Measurements from ENCODE around the gene HPN.

The HPN gene

GRCh38 chr19:35056513-35057063 is 15.1 kb downstream of the HPN start:
- Histone ChIP-seq H3K4me3 (ENCODE audit: low read length) (no peak overlapping the region), H3K79me2 (ENCODE audit: low read length) (no peaks in the 10 kb centered on the region), H3K4me2 (ENCODE audit: low read length) (no peak overlapping the region), H3K4me1 (ENCODE audit: low read length) (no peaks in the 10 kb centered on the region), H3K9me3 (ENCODE audit: insufficient read depth, low read length) (no peaks in the 10 kb centered on the region), H4K20me1 (ENCODE audit: insufficient read depth, low read length) (no peaks in the 10 kb centered on the region), H3K9ac (ENCODE audit: low read length) (no peak overlapping the region), H3K27me3 (ENCODE audit: low read depth, low read length) (peaks cover 27% of the 10 kb centered on the region), H3K27ac (ENCODE audit: low read length) (no peak overlapping the region), H2AFZ (ENCODE audit: low read depth, low read length) (no peak overlapping the region), H3K36me3 (replicated peaks; ENCODE audit: low read depth, low read length) (no peaks in the 10 kb centered on the region)
- TF ChIP-seq, protein P1, sequence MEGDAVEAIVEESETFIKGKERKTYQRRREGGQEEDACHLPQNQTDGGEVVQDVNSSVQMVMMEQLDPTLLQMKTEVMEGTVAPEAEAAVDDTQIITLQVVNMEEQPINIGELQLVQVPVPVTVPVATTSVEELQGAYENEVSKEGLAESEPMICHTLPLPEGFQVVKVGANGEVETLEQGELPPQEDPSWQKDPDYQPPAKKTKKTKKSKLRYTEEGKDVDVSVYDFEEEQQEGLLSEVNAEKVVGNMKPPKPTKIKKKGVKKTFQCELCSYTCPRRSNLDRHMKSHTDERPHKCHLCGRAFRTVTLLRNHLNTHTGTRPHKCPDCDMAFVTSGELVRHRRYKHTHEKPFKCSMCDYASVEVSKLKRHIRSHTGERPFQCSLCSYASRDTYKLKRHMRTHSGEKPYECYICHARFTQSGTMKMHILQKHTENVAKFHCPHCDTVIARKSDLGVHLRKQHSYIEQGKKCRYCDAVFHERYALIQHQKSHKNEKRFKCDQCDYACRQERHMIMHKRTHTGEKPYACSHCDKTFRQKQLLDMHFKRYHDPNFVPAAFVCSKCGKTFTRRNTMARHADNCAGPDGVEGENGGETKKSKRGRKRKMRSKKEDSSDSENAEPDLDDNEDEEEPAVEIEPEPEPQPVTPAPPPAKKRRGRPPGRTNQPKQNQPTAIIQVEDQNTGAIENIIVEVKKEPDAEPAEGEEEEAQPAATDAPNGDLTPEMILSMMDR (IDR thresholded peaks at IDR 0.05; ENCODE audit: low read depth, low read length): no peak
- TF ChIP-seq EZH2phosphoT487 (IDR thresholded peaks at IDR 0.05; ENCODE audit: low read depth): no peak

- Histone ChIP-seq H3K9me3 (ENCODE audit: insufficient read depth, low read length) (no peaks in the 10 kb centered on the region), H3K79me2 (ENCODE audit: low read length) (no peaks in the 10 kb centered on the region), H3K4me3 (ENCODE audit: low read length) (no peak overlapping the region), H2AFZ (ENCODE audit: low read depth, low read length) (no peak overlapping the region), H3K36me3 (replicated peaks; ENCODE audit: low read depth, low read length) (no peaks in the 10 kb centered on the region), H3K9ac (ENCODE audit: low read length) (no peak overlapping the region), H4K20me1 (ENCODE audit: insufficient read depth, low read length) (no peaks in the 10 kb centered on the region), H3K4me1 (ENCODE audit: low read length) (no peaks in the 10 kb centered on the region), H3K27me3 (ENCODE audit: low read depth, low read length) (peaks cover 33% of the 10 kb centered on the region), H3K27ac (ENCODE audit: low read length) (no peak overlapping the region), H3K4me2 (ENCODE audit: low read length) (no peak overlapping the region)
- no peak for TF ChIP-seq EZH2phosphoT487 (IDR thresholded peaks at IDR 0.05; ENCODE audit: low read depth)
- TF ChIP-seq, protein P1 (IDR thresholded peaks at IDR 0.05; ENCODE audit: low read depth, low read length): no peak
Observed at GRCh38 chr19:35058370-35058769, 16.8 kb downstream of the HPN start.

DNA sequence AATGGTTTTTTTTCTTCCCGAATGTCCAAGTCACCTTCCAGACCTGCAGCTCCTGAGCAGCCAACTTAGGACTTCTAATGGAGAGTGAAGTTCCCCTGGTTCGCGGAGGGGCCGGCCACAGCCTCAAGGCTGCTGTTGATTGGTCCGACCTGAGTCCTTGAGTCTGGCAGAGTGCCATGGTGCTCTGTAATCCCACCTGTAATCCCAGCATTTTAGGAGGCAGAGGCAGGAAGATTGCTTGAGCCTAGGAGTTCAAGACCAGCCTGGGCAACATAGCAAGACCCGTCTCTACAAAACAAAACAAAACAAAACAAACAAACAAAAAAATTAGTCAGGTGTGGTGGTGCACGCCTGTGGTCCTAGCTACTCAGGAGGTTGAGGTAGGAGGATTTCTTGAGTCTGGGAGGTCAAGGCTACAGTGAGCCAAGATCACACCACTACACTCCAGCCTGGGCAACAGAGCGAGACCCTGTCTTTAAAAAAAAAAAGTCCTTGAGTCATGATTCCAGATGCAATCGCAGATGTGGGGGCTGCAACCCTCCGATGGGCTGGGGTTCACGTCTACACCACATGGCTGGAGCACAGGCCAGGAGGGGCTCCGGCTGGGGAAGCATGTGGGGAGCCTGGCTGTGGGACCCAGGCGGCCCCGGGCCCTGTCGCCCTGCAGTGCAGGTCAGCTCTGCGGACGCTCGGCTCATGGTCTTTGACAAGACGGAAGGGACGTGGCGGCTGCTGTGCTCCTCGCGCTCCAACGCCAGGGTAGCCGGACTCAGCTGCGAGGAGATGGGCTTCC is 17.7 kb downstream of the HPN start:
- no peak for TF ChIP-seq EZH2phosphoT487 (IDR thresholded peaks at IDR 0.05; ENCODE audit: low read depth)
- TF ChIP-seq, protein P1 (IDR thresholded peaks at IDR 0.05; ENCODE audit: low read depth, low read length): no peak

GRCh38 chr19:35059799-35060091 is 18.2 kb downstream of the HPN start:
- Histone ChIP-seq H3K9ac (ENCODE audit: low read length) (no peak overlapping the region), H3K79me2 (ENCODE audit: low read length) (no peaks in the 10 kb centered on the region), H3K27ac (ENCODE audit: low read length) (no peak overlapping the region), H3K4me2 (ENCODE audit: low read length) (no peak overlapping the region), H4K20me1 (ENCODE audit: insufficient read depth, low read length) (no peaks in the 10 kb centered on the region), H3K36me3 (replicated peaks; ENCODE audit: low read depth, low read length) (no peaks in the 10 kb centered on the region), H3K4me1 (ENCODE audit: low read length) (no peaks in the 10 kb centered on the region), H3K9me3 (ENCODE audit: insufficient read depth, low read length) (no peaks in the 10 kb centered on the region), H2AFZ (ENCODE audit: low read depth, low read length) (no peak overlapping the region), H3K27me3 (ENCODE audit: low read depth, low read length) (peaks cover 34% of the 10 kb centered on the region), H3K4me3 (ENCODE audit: low read length) (no peak overlapping the region)
- TF ChIP-seq, protein P1 (IDR thresholded peaks at IDR 0.05; ENCODE audit: low read depth, low read length): no peak
- TF ChIP-seq EZH2phosphoT487 (IDR thresholded peaks at IDR 0.05; ENCODE audit: low read depth): no peak

More for the DNA sequence above, 17.7 kb downstream of the HPN start:
- no peak overlapping the region for H3K27ac ChIP-seq (ENCODE audit: low read length)
- no peaks in the 10 kb centered on the region for H3K4me1 ChIP-seq (ENCODE audit: low read length)
- no peaks in the 10 kb centered on the region for H3K36me3 ChIP-seq (replicated peaks; ENCODE audit: low read depth, low read length)
- no peak overlapping the region for H3K4me2 ChIP-seq (ENCODE audit: low read length)
- no peaks in the 10 kb centered on the region for H4K20me1 ChIP-seq (ENCODE audit: insufficient read depth, low read length)
- no peaks in the 10 kb centered on the region for H3K9me3 ChIP-seq (ENCODE audit: insufficient read depth, low read length)
- H3K9ac ChIP-seq (ENCODE audit: low read length): no peak overlapping the region
- no peak overlapping the region for H2AFZ ChIP-seq (ENCODE audit: low read depth, low read length)
- H3K27me3 ChIP-seq (ENCODE audit: low read depth, low read length): peaks cover 39% of the 10 kb centered on the region
- no peak overlapping the region for H3K4me3 ChIP-seq (ENCODE audit: low read length)
- no peaks in the 10 kb centered on the region for H3K79me2 ChIP-seq (ENCODE audit: low read length)

All from OCI-LY3 (cell line).